ENCODE data around the gene BEND4. TPM values are rescaled to one million over a fixed set of nuclear protein-coding genes. Genes with fewer than 3 reads are reported as not detected.

BEND4 gene
- total and polyA plus RNA-seq, 11 donors: 0.01 to 0.28 (median 0.04) TPM; not detected in 6

GRCh38 chr4:42088386-42088785 is 64.1 kb downstream of the BEND4 start:
- DNase-seq (no peak), ATAC-seq (peak in 1 of 4 donors; percentile 29)
- TF ChIP-seq POLR2A (IDR thresholded peaks at IDR 0.05): no peak
- TF ChIP-seq CTCF (IDR thresholded peaks at IDR 0.05): no peak
- Histone ChIP-seq H3K4me3 (no peak overlapping the region), H3K9me3 (no peaks in the 10 kb centered on the region), H3K27me3 (no peaks in the 10 kb centered on the region), H3K4me1 (no peaks in the 10 kb centered on the region), H3K27ac (no peak overlapping the region), H3K36me3 (peaks cover 0 to 57% (median 29%) of the 10 kb centered on the region in 9 donors)
- WGBS, 4 donors: 89 to 91% (median 90%) methylated on average over 6 of the region's 6 CpGs
- intact Hi-C loops (cut with DNase I): no loop called here

GRCh38 chr4:42083816-42084215 is 68.6 kb downstream of the BEND4 start:
- no peaks in the 10 kb centered on the region for H3K27me3 ChIP-seq
- intact Hi-C loops (cut with DNase I): no loop called here
- no peaks in the 10 kb centered on the region for H3K9me3 ChIP-seq
- peaks cover 0 to 82% (median 54%) of the 10 kb centered on the region in 9 donors for H3K36me3 ChIP-seq
- ATAC-seq (no peak), DNase-seq (no peak)
- H3K4me3 ChIP-seq: no peak overlapping the region
- H3K27ac ChIP-seq: no peak overlapping the region
- 93 to 98% (median 95%) methylated on average over 1 of the region's 1 CpG for WGBS, 4 donors
- H3K4me1 ChIP-seq: no peaks in the 10 kb centered on the region
- TF ChIP-seq CTCF (IDR thresholded peaks at IDR 0.05) (no peak), POLR2A (IDR thresholded peaks at IDR 0.05) (no peak)

GRCh38 chr4:42080306-42080705 is 72.1 kb downstream of the BEND4 start:
- 97 to 100% (median 98%) methylated on average over 3 of the region's 3 CpGs for WGBS, 4 donors
- peaks cover 0 to 81% (median 55%) of the 10 kb centered on the region in 9 donors for H3K36me3 ChIP-seq
- ATAC-seq: no peak

GRCh38 chr4:42078184-42078801 is 74.2 kb downstream of the BEND4 start:
- no peak overlapping the region for H3K4me3 ChIP-seq
- ATAC-seq (no peak), DNase-seq (no peak)
- no peaks in the 10 kb centered on the region for H3K9me3 ChIP-seq
- intact Hi-C loops (cut with DNase I): no loop called here
- TF ChIP-seq CTCF (IDR thresholded peaks at IDR 0.05) (no peak), POLR2A (IDR thresholded peaks at IDR 0.05) (no peak)
- H3K4me1 ChIP-seq: no peaks in the 10 kb centered on the region
- H3K36me3 ChIP-seq: peaks cover 0 to 84% (median 45%) of the 10 kb centered on the region in 9 donors
- H3K27ac ChIP-seq: no peak overlapping the region
- no peaks in the 10 kb centered on the region for H3K27me3 ChIP-seq

More at GRCh38 chr4:42080306-42080705, 72.1 kb downstream of the BEND4 start:
- no peaks in the 10 kb centered on the region for H3K9me3 ChIP-seq
- intact Hi-C loops (cut with DNase I): no loop called here
- no peak for TF ChIP-seq CTCF (IDR thresholded peaks at IDR 0.05)
- TF ChIP-seq POLR2A (IDR thresholded peaks at IDR 0.05): no peak
- no peak for DNase-seq
- H3K4me3 ChIP-seq: no peak overlapping the region
- no peaks in the 10 kb centered on the region for H3K27me3 ChIP-seq
- no peak overlapping the region for H3K27ac ChIP-seq
- no peaks in the 10 kb centered on the region for H3K4me1 ChIP-seq

All from heart left ventricle (tissue), 16 donors.